ENCODE data around the gene PLET1.
"Not testable (repeated sequence)": the region's sequence is repeated elsewhere in the genome, so short reads cannot be mapped to it uniquely, and the experiment has no call there.

Gene PLET1

DNA sequence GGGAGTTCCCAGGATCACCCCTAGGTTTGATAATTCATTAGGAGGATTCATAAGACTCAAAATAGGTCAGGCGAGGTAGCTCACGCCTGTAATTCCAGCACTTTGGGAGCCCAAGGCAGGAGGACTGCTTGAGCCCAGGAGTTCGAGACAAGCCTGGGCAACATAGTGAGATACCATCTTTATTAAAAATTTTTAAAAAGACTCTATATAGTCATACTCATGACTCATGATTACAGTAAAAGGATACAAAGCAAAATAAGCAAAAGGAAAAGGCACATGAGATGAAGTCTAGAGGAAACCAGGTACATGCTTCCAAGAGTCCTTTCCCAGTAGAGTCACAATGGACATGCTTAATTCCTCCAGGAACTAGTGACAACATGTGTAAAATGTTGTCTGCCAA, 48.4 kb downstream of the PLET1 start:
- DNase-seq (ENCODE audit: low spot score) = no peak

DNA sequence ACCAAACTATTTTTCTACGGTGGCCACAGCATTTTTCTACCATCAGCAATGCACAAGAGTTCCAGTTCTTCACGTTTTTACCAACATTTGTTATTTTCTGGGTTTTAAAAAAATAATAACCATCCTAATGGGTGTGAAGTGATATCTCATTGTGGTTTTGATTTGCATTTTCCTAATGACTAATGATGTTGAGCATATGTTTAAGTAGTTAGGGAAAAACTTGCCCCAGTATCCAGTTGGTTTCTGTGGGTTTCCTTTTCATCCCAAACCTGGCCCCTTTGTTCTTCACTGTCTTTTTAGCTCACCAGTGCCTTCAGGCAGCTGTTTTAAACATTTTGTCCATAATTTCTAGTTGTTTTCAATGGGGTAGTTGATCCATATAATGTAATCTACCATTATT, 49.1 kb downstream of the PLET1 start:
- no peak for DNase-seq (ENCODE audit: low spot score)

DNA sequence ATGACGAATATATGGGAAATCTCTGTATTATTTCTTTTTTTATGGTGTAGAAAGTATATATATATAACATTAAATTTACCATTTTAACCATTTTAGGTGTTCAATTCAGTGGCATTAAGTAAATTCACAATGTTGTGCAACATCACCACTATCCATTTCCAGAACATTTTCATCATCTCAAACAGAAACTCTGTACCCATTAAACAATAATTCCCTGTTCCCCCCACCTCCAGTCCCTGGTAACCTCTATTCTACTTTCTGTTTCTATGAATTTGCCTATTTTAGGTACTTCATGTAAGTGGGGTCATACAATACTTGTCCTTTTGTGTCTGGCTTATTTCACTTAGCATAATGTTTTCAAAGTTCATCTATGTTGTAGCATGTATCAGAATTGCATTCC, 49.8 kb downstream of the PLET1 start:
- no peak for DNase-seq (ENCODE audit: low spot score)

DNA sequence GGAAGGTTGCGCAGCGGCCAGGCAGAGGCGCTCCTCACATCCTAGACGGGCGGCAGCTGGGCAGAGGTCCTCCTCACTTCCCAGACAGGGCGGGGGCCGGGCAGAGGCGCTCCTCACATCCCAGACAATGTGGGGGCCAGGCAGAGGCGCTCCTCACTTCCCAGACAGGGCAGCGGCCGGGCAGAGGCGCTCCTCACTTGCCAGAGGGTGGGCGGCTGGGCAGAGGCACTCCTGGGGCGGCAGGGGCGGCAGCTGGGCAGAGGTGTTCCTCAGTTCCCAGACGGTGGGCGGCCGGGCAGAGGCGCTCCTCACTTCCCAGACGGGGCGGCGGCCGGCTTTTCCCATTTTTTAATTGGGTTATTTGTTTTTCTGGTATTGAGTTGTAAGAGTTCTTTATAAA, 54.6 kb downstream of the PLET1 start:
- no peak for DNase-seq (ENCODE audit: low spot score)

DNA sequence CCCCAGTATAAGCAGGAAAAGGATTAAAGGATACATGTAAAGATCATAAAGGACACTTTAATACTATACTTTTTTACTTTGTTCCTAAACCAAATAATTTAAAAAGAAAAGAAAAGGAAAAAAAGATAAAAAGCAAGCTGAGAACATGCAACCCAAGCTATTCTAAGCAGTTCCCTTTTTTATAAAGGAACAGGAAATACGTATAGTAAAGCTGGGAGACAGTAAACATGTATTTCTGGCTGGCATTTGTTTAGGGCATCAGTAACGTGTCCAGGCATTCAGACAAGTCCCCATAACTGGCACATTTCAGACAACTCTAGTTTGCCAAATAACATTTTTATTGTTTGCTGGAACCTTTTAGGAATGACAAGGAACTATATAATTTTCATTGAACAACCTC, 60.4 kb downstream of the PLET1 start:
- DNase-seq (ENCODE audit: low spot score) = no peak

DNA sequence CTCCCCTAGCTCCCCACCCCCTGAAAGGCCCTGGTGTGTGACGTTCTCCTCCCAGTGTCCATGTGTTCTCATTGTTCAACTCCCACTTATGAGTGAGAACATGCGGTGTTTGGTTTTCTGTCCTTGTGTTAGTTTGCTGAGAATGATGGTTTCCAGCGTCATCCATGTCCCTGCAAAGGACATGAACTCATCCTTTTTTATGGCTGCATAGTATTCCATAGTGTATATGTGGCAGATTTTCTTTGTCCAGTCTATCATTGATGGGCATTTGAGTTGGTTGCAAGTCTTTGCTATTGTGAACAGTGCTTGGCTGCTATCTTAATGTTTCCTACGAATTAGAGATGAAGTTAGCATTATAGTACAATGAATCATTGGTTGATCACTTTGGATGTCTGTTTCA, 61.6 kb downstream of the PLET1 start:
- DNase-seq (ENCODE audit: low spot score) = not testable (repeated sequence)
